Measurements from ENCODE around the gene FARP1.

The FARP1 gene

DNA sequence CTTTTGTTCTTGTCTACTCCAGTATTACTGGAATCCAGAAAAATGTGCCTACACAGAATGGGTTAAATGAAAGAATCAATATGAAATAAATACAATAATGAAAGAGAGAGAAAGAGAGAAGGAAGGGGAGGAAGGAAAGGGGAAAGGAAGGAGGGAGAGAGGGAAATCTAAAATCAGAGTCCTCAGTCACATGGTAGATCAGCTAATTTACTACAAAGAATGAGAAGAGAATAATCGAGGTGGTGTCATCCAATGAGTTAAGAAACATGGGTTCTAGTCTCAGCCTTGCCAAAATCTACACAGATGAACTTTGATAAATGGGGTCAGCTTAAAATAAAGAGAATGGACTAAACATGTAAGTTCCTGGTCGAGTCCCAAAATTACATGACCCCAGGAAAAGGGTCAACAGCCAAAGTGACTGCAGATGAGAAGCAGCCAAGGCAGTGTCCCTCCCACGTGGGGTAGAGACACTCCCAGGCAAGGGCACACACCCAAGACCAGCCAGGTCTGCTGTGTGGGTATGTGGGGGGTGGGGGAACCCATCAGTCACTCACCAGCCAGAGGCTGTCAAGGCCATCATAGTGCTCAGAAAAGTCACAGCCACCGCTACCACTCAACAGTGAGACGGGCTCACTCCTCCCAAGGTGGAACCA lies 330.4 kb downstream of the FARP1 start:
- TF ChIP-seq CTCF (IDR thresholded peaks at IDR 0.05; ENCODE audit: control insufficient read depth, extremely low read depth, insufficient read depth), result no peak
- DNase-seq (ENCODE audit: low read depth), result no peak
- peak overlapping the region; percentile 9; the same call in 1 of the 2 replicates for H3K4me3 ChIP-seq (ENCODE audit: low read depth, low read length)

DNA sequence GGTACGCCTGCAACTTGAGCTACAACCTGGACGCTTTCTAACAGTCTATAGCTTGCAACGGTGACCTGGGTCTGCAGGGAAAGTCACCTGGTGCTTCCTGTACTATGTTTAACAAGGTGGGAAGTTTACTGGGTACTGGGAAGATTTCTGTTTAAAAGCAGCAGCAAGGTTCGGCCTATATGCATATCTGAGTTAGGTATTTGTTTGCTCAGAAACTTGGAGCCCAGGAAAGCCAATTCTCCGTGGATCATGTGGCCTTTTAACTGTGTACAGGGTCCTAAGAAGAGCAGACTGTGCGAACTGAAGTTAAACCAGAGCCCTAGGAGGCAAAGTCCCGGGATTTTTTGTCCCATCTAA lies 330.9 kb downstream of the FARP1 start:
- DNase-seq (ENCODE audit: low read depth), result peak; percentile 77
- TF ChIP-seq CTCF (IDR thresholded peaks at IDR 0.05; ENCODE audit: control insufficient read depth, extremely low read depth, insufficient read depth), result no peak
- peak overlapping the region; percentile 9; the same call in 1 of the 2 replicates for H3K4me3 ChIP-seq (ENCODE audit: low read depth, low read length)

GRCh38 chr13:98474292-98474691 lies 331.4 kb downstream of the FARP1 start:
- no peak for TF ChIP-seq CTCF (IDR thresholded peaks at IDR 0.05; ENCODE audit: control insufficient read depth, extremely low read depth, insufficient read depth)
- DNase-seq (ENCODE audit: low read depth), result no peak
- H3K4me3 ChIP-seq (ENCODE audit: low read depth, low read length), result no peak overlapping the region

DNA sequence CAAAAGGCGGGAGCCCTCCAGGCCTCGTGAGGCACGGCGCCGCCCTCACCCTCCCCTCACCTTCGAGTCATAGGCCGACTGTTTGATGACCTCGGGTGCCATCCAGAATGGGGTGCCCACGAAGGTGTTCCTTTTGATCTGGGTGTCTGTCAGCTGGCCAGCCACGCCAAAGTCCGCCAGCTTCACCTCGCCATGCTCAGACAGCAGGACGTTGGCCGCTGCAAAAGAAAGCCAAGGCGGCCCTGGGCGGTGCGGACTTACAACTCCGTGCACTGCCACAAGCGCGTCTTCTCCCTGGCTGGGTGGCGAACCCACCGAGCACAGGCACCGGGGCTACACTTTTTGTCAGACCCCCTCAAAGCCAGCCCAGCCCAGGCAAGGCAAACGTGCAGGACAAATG lies 331.9 kb downstream of the FARP1 start:
- no peak overlapping the region for H3K4me3 ChIP-seq (ENCODE audit: low read depth, low read length)
- TF ChIP-seq CTCF (IDR thresholded peaks at IDR 0.05; ENCODE audit: control insufficient read depth, extremely low read depth, insufficient read depth), result no peak
- no peak for DNase-seq (ENCODE audit: low read depth)

- DNase-seq (ENCODE audit: low read depth), result no peak
- TF ChIP-seq CTCF (IDR thresholded peaks at IDR 0.05; ENCODE audit: control insufficient read depth, extremely low read depth, insufficient read depth), result no peak
- H3K4me3 ChIP-seq (ENCODE audit: low read depth, low read length), result no peak overlapping the region
These were observed 332.6 kb downstream of the FARP1 start for GRCh38 chr13:98475522-98475921.

DNA sequence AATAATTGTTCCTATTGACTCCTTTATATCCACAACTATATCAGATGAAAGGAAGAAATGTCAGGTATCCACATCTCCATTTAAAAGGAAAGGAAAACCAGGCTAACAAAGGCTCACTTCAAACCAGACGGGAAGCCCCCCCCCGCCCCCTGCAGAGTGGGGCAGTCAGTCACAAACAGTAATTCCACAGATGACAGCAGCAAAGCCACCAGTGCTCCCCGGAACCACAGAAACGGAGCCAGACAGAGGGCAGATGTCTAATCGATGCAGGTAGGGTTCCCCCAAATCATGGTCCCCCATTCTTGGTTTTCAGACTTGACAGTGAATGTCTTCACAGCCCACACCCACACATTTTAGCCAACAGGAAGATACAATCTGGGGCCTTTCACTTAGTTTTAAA lies 333.2 kb downstream of the FARP1 start:
- DNase-seq (ENCODE audit: low read depth), result no peak
- TF ChIP-seq CTCF (IDR thresholded peaks at IDR 0.05; ENCODE audit: control insufficient read depth, extremely low read depth, insufficient read depth), result no peak
- no peak overlapping the region for H3K4me3 ChIP-seq (ENCODE audit: low read depth, low read length)

GRCh38 chr13:98476538-98476966 lies 333.7 kb downstream of the FARP1 start:
- DNase-seq (ENCODE audit: low read depth), result no peak
- TF ChIP-seq CTCF (IDR thresholded peaks at IDR 0.05; ENCODE audit: control insufficient read depth, extremely low read depth, insufficient read depth), result no peak
- no peak overlapping the region for H3K4me3 ChIP-seq (ENCODE audit: low read depth, low read length)

All from LNCaP clone FGC (cell line).